Activated T-helper 1 cell treated with anti-CD3 and anti-CD28 coated beads, Interleukin-2, amount 50 U/mL, for 16 hours (primary cell): ENCODE results near the gene MIB2.

ENCODE experiments used
- DNase-seq, 2 donors: peaks; one replicate each; pipeline ENCODE4 v3.0.0-alpha.2; 2020; ENCODE audit warnings: low read depth in 1 of 2, low spot score in 1 of 2

MIB2 gene

GRCh38 chr1:1677718-1678580, 62.6 kb downstream of the MIB2 start:
- DNase-seq, result peak; percentile 19 to 46

GRCh38 chr1:1678581-1679380, 63.5 kb downstream of the MIB2 start:
- no peak for DNase-seq
